ENCODE data around the gene PODXL.
"Not testable (repeated sequence)": the region's sequence is repeated elsewhere in the genome, so short reads cannot be mapped to it uniquely, and the experiment has no call there.

PODXL gene

DNA sequence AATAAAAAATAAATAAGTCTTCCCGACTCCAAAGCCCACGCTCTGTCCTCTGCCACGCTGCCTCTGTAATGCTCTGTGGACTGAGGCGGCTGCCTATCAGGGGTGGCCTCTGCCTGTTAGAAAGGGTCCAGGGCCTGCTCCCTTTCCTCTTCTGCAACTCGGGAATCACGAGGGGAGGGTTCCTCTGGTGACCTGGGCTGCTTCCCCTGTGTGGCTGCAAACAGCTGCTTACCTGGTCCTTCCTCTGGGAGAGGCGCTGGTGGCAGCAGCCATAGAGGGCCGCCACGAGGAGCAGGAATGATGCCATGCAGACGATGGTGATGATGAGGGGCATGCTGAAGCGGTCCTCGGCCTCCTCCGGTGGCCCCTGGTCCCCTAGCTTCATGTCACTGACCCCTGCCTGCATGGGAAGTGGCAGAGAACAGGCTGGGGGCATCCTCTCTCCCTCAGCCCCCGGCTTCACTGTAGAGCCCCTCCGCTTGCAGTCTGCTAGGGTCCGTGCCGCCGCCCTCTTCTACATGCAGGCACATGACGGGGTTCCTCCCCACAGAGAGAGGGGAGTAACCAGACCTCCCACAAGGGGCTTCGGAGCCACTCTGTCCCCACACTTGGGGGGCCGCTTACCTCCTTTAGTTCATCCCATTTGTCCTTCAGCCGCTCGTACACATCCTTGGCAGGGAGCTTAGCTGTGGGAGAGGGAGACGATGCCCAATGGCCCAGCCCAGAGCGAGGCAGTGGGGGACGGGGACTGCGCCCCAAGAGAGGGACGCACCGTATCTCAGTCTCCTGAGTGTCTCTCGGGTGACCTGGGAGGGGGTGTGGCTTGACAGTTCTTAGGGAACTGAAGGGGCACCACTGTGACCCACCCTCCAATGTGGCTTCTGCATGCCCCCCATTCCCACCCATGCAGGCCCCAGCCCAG is 50.5 kb downstream of the PODXL start:
- H3K36me3 Mint-ChIP-seq, result peaks cover 4% of the 10 kb centered on the region
- ATAC-seq (ENCODE audit: low read depth) (no peak), DNase-seq (ENCODE audit: low spot score in 2 of 2) (no peak)
- no peaks in the 10 kb centered on the region for H3K9me3 Mint-ChIP-seq
- no peak overlapping the region for H3K27ac Mint-ChIP-seq
- H3K4me1 Mint-ChIP-seq, result peaks cover 8% of the 10 kb centered on the region
- H3K4me3 Mint-ChIP-seq, result no peak overlapping the region
- H3K27me3 Mint-ChIP-seq, result no peaks in the 10 kb centered on the region

DNA sequence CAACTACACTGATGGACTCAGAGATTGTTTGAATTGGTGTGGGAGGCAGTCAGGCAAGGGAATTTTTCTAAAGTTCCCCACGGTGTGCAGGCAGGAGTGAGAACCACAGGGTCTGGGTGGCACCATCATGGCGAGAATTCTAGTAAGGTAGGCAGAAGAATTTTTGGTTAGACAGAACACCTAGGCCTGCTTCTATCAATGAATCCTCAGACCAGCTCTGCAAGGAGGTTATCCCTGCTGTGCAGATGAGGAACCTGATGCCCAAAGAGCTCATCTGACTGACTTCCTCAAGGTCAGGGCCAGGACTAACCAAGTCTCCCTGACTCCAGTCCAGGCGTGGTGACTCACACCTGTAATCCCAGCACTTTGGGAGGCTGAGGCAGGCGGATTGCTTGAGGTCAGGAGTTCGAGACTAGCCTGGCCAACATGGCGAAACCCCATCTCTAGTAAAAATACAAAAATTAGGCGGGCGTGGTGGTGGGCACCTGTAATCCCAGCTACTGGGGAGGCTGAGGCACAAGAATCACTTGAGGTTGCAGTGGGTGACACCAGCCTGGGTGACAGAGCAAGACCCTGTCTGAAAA is 51.3 kb downstream of the PODXL start:
- H3K27me3 Mint-ChIP-seq; H3K4me3 Mint-ChIP-seq; H3K4me1 Mint-ChIP-seq; H3K27ac Mint-ChIP-seq; ATAC-seq (ENCODE audit: low read depth); DNase-seq (ENCODE audit: low spot score in 2 of 2); H3K9me3 Mint-ChIP-seq; H3K36me3 Mint-ChIP-seq: not testable (repeated sequence)

DNA sequence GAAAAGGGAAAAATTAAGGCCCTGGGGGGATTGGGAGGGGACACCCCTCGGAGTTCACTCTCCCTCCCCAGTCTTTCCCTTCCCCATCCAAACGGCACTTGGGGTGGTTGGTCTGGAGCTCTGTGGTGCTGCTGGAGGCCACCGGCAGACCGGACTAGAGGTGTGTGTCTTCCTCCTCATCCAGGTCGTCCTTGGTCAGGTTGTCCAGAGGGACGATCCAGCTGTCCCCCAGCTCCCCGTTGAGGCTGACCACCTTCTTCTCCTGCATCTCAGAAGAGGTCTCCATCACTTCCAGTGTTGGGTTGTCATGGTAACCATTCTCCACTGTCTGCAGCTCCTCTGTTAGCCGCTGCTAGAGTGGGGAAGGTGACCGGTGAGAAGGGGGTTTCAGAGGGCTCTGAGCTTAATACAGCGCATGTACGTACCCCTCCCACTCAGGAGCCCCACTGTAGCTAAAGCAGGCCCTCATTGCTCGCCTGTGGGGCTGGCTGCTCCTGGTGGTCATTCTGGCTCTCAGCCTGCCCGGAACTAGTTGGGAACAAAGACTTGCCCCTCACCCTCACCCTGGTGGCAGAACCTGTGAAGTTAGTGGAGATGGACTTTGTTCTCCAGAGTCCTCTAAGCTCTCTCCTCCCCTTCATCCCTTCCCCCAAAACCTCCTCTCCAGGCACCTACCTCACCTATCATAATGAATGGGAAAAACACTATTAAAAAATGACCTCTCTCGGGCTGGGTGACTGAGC is 52.1 kb downstream of the PODXL start:
- H3K4me1 Mint-ChIP-seq, result peaks cover 8% of the 10 kb centered on the region
- H3K27me3 Mint-ChIP-seq, result no peaks in the 10 kb centered on the region
- DNase-seq (ENCODE audit: low spot score in 2 of 2) (no peak), ATAC-seq (ENCODE audit: low read depth) (no peak)
- no peaks in the 10 kb centered on the region for H3K9me3 Mint-ChIP-seq
- peaks cover 4% of the 10 kb centered on the region for H3K36me3 Mint-ChIP-seq
- H3K27ac Mint-ChIP-seq, result no peak overlapping the region
- no peak overlapping the region for H3K4me3 Mint-ChIP-seq

DNA sequence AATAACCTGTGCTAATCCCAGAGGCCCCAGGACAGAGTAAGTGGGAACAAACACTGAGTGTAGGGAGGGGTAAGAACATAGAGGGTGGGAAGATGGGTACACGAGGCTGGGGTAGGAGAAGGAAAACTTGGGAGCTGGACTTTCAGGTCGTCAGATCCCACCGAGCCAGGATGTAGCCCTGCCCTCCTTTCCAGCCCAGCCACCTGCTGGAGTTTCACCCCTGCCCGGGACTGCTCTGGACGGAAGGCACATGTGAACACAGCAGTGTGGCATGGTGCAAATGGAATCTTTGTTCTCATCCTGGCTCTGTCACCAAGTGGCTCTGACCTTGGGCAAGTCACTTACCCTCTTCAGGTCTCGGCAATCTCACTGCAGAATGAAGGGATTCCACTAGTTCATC is 52.8 kb downstream of the PODXL start:
- no peak for DNase-seq (ENCODE audit: low spot score in 2 of 2)
- no peaks in the 10 kb centered on the region for H3K36me3 Mint-ChIP-seq
- no peak overlapping the region for H3K27ac Mint-ChIP-seq
- H3K4me1 Mint-ChIP-seq, result peaks cover 8% of the 10 kb centered on the region
- H3K9me3 Mint-ChIP-seq, result no peaks in the 10 kb centered on the region
- H3K4me3 Mint-ChIP-seq, result no peak overlapping the region
- no peak for ATAC-seq (ENCODE audit: low read depth)
- no peaks in the 10 kb centered on the region for H3K27me3 Mint-ChIP-seq

DNA sequence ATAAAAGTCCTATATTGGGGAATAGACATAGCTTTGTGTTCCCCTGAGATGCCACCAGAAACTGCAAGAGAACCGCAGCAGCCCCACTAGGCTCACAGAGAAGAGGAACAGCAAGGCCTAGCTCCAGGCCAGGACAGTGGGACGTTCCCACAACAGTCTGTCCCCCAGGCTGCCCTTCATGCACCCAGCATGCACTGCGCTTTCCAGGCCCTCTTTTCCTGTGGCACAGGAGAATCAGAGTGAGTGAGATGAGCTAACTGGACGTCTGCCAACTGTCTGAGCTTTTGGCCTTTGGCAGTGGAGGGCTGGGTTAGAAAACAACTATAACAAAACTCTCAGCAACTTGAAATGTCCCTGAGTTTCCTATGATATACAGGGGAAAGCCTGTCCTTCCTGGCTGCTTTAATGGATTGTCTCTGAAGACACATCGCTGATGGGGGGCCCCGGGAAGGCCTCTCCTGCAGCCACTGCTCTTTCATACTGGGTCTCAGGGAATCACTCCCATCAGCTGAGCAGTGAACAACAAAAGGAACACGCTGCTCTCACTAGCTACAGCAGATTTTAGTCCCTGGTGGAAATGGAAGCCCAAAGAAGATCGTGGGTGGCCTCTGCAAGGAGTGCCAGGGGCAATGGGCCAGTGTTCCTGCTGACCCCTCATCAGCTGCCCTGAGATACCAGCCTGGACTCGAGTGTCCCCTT is 53.5 kb downstream of the PODXL start:
- DNase-seq (ENCODE audit: low spot score in 2 of 2) (no peak), ATAC-seq (ENCODE audit: low read depth) (no peak)
- Mint-ChIP-seq H3K9me3 (no peaks in the 10 kb centered on the region), H3K27ac (peak overlapping the region; percentile 62), H3K36me3 (no peaks in the 10 kb centered on the region), H3K4me1 (peaks cover 3% of the 10 kb centered on the region), H3K27me3 (no peaks in the 10 kb centered on the region), H3K4me3 (no peak overlapping the region)

DNA sequence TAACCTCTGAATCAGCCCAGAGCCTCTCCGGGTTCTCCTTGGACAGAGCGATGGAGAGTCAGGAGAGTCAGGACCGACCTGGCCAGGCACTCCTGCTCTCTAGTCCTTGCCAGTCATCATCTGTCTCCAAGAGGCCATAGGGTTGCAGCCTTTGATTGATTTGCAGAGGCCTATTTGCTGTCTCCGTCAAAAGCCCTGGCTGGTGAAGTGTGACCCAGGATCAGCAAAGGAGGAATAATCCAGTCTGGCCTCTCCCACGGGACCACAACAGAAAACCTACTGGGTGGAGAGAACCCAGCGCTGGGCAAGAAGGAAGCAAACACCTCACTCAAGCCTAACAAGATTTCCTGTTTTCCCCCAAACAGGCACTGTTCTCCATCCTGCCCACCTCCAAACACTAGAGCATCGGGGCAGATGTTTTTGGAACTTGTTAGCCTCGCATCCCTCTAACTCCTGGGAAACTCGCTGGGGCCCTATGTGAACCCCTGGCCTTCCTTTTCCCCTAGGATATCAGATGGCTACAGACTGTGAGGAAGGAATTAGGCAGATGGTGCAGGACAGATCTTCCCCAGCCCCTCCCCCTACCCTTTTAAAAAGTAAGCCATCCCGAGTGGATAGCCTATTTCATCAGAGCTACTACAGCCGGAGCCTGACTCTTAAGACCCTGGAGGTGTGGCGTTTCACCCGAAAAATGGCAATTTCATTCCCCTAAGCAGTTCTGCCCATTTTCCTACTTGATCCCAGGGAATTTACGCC is 54.3 kb downstream of the PODXL start:
- no peaks in the 10 kb centered on the region for H3K36me3 Mint-ChIP-seq
- H3K27ac Mint-ChIP-seq, result peak overlapping the region; percentile 62
- no peaks in the 10 kb centered on the region for H3K27me3 Mint-ChIP-seq
- ATAC-seq (ENCODE audit: low read depth) (no peak), DNase-seq (ENCODE audit: low spot score in 2 of 2) (no peak)
- H3K4me1 Mint-ChIP-seq, result no peaks in the 10 kb centered on the region
- H3K4me3 Mint-ChIP-seq, result no peak overlapping the region
- no peaks in the 10 kb centered on the region for H3K9me3 Mint-ChIP-seq

DNA sequence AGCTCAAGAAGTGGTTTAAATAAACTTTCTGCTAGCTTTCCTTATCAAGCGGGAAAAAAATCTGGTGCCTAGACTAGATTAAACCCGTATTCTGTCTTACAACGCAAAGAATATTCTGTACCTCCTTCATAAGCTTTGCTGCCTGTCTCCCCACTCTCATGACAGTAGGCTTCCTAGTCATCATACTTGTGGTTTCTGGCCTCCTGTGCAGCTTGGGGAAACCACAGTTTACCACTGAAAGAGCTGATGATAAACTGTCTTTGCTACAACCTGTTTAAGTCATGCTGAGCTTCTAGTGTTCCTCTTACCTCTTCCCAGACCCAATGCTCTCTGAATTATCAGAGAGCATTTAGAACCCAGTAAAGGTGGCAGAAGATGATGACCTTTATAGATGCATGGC is 55.0 kb downstream of the PODXL start:
- no peaks in the 10 kb centered on the region for H3K36me3 Mint-ChIP-seq
- H3K4me1 Mint-ChIP-seq, result no peaks in the 10 kb centered on the region
- H3K4me3 Mint-ChIP-seq, result no peak overlapping the region
- no peak for DNase-seq (ENCODE audit: low spot score in 2 of 2)
- H3K27me3 Mint-ChIP-seq, result no peaks in the 10 kb centered on the region
- no peaks in the 10 kb centered on the region for H3K9me3 Mint-ChIP-seq
- H3K27ac Mint-ChIP-seq, result peak overlapping the region; percentile 54
- peak; percentile 62 for ATAC-seq (ENCODE audit: low read depth)

DNA sequence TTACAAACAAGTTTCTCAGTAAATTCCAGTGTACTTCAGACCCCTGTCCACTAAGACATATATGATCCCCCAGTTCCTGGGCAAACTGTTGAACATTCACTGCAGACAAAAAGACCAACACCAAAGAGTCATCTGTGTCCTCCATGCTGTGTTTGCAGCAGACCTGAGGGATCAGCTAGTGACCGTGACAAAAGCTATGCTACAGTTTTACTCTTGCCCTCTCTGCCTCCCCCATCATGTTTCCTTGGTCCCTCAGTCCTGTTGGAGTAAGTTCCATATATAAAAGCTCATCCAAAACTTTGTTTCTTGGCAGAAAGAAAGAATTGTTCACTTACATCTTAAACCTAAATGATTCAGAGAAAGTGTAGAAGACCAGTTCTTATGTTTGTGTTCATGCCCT is 56.1 kb downstream of the PODXL start:
- Mint-ChIP-seq H3K4me3 (no peak overlapping the region), H3K9me3 (no peaks in the 10 kb centered on the region), H3K27me3 (no peaks in the 10 kb centered on the region), H3K4me1 (no peaks in the 10 kb centered on the region), H3K36me3 (no peaks in the 10 kb centered on the region), H3K27ac (peak overlapping the region; percentile 7)
- DNase-seq (ENCODE audit: low spot score in 2 of 2) (no peak), ATAC-seq (ENCODE audit: low read depth) (no peak)

DNA sequence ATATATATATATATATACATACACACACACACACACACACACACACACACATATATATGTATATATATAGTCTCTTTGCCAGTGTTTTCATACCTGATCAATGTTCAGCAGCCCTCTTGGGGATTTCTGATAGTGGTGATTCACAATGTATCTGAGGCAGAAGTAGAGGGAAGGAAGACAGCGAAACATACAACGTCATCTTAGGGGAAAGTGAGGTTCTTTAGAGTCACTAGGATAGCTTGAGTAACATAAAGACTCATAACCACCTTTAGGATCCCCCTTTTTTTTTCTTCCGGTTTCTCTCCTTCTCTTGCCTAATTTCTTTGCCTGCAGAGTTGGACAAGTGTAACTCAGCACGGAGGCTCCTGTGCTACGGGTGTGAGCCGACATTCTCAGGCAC is 56.6 kb downstream of the PODXL start:
- no peaks in the 10 kb centered on the region for H3K27me3 Mint-ChIP-seq
- H3K4me3 Mint-ChIP-seq, result no peak overlapping the region
- no peak for DNase-seq (ENCODE audit: low spot score in 2 of 2)
- no peak overlapping the region for H3K27ac Mint-ChIP-seq
- ATAC-seq (ENCODE audit: low read depth), result no peak
- no peaks in the 10 kb centered on the region for H3K36me3 Mint-ChIP-seq
- no peaks in the 10 kb centered on the region for H3K9me3 Mint-ChIP-seq
- no peaks in the 10 kb centered on the region for H3K4me1 Mint-ChIP-seq

DNA sequence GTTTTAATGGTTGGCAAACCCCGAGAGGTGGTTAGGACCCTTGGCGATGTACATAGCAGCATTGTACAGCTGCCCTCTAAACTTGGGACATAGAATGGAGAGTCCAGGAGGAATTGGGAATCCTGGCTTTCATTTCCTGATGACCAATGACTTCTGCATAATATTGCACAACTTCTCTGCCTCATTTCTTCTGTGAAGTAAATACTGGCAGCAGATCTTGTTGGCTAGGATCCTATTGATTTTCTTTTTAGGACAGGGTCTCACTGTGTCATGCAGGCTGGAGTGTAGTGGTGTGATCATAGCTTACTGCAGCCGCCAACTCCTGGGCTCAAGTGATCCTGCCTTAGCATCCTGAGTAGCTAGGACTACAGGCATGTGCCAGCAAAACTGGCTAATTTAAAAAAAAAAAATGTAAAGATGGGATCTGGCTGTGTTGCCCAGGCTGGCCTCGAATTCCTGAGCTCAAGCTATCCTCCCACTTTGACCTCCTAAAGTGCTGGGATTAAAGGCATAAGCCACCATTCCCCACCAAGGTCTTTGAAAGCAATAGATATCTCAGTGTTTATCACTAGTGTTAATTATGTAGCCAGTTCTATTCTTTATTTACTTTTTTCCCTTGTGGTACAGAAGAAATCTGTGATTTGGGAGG is 58.1 kb downstream of the PODXL start:
- Mint-ChIP-seq H3K4me1 (no peaks in the 10 kb centered on the region), H3K27me3 (no peaks in the 10 kb centered on the region), H3K9me3 (no peaks in the 10 kb centered on the region), H3K36me3 (no peaks in the 10 kb centered on the region), H3K27ac (no peak overlapping the region), H3K4me3 (no peak overlapping the region)
- DNase-seq (ENCODE audit: low spot score in 2 of 2) (no peak), ATAC-seq (ENCODE audit: low read depth) (no peak)

DNA sequence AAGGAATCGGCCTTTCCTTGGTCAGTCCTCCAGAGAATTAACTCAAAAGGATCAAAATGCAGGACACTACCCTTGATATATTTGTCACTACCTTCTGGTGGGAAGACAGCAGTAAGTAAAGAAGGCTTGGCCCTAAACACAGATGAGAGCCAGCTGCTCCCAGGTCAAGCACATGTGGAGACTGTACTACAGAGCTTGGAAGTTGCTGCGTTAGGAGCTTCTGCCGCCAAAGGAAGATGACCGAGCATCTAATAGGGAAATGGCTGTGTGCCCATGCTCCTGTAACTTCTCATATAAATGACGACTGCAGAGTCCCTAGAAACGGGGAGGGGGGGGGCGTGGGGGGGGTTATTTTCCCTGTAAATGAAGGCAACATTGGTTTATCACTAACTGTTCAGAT is 59.0 kb downstream of the PODXL start:
- Mint-ChIP-seq H3K27me3 (no peaks in the 10 kb centered on the region), H3K27ac (no peak overlapping the region)
- ATAC-seq (ENCODE audit: low read depth), result no peak

DNA sequence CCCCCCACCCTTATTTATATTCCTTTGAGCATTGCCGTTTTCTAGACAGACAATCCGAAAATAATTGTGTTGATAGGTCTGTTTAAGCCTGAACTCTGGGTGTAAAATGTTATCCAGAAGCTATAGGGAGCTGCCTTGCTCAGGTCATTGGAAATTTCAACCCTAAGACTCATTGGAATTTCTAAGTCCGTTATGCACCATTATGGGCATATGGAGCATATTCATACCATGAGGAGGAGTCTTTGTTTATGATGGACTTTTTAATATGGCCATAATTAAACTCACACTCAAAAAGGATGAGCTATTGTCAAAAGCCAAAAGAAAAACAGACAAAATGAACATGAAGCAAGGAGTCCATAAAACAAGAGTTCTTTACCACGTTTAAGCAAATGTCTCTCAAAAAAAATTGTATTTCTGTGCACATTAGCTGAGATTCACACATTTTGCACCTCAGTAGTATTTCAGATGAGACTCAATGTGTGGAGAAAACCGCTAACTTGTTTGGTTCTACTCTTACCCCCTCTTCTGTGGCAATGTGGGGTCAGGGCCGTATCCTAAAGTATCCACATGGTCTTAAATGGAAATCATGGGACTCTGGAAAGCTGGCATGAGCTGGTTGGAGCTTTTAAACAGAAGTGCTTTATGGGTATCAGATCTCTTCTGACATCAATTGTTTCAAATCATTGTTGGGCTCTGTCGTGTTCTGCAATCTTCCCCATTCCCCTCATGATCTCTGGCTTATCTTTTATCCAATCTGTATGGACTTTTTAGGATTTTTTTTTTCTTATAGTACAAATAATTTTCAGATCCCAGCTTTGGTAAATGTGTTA is 60.5 kb downstream of the PODXL start:
- Mint-ChIP-seq H3K27me3 (no peaks in the 10 kb centered on the region), H3K9me3 (no peaks in the 10 kb centered on the region), H3K27ac (no peak overlapping the region), H3K36me3 (no peaks in the 10 kb centered on the region), H3K4me3 (no peak overlapping the region), H3K4me1 (no peaks in the 10 kb centered on the region)
- DNase-seq (ENCODE audit: low spot score in 2 of 2), result no peak
- ATAC-seq (ENCODE audit: low read depth), result no peak

More for the DNA sequence above, 59.0 kb downstream of the PODXL start:
- Mint-ChIP-seq H3K36me3 (no peaks in the 10 kb centered on the region), H3K4me1 (no peaks in the 10 kb centered on the region), H3K9me3 (no peaks in the 10 kb centered on the region), H3K4me3 (no peak overlapping the region)
- DNase-seq (ENCODE audit: low spot score in 2 of 2), result no peak

Measured in memory B cell (primary cell).